Activated CD8-positive, alpha-beta memory T cell treated with anti-CD3 and anti-CD28 coated beads, Interleukin-2, amount 50 U/mL, for 1 hour (primary cell): ENCODE results near the gene TMEM60.

Experiments used
- DNase-seq: peaks from one replicate; pipeline ENCODE4 v3.0.0-alpha.2; 2020; ENCODE audit errors: extremely low read depth

Gene TMEM60

GRCh38 chr7:77771901-77772300, 26.3 kb downstream of the TMEM60 start:
- no peak for DNase-seq

GRCh38 chr7:77770316-77770715, 27.9 kb downstream of the TMEM60 start:
- DNase-seq: no peak

GRCh38 chr7:77766801-77767605, 31.2 kb downstream of the TMEM60 start:
- no peak for DNase-seq

GRCh38 chr7:77765906-77766800, 32.1 kb downstream of the TMEM60 start:
- no peak for DNase-seq

GRCh38 chr7:77765481-77765880, 32.8 kb downstream of the TMEM60 start:
- DNase-seq: no peak

- DNase-seq: no peak
These were observed 37.3 kb downstream of the TMEM60 start for GRCh38 chr7:77760809-77761453.

- peak; percentile 51 for DNase-seq
These were observed 38.8 kb downstream of the TMEM60 start for GRCh38 chr7:77759294-77759889.

- no peak for DNase-seq
These were observed 40.6 kb downstream of the TMEM60 start for GRCh38 chr7:77757589-77757988.

- no peak for DNase-seq
These were observed 45.1 kb downstream of the TMEM60 start for GRCh38 chr7:77753173-77753572.

GRCh38 chr7:77752016-77752415, 46.2 kb downstream of the TMEM60 start:
- DNase-seq: no peak

- no peak for DNase-seq
These were observed 50.5 kb downstream of the TMEM60 start for GRCh38 chr7:77747718-77748117.

- no peak for DNase-seq
These were observed 51.1 kb downstream of the TMEM60 start for GRCh38 chr7:77747178-77747577.

GRCh38 chr7:77746824-77747165, 51.4 kb downstream of the TMEM60 start:
- no peak for DNase-seq

GRCh38 chr7:77746164-77746823, 51.9 kb downstream of the TMEM60 start:
- no peak for DNase-seq

GRCh38 chr7:77745746-77746145, 52.5 kb downstream of the TMEM60 start:
- DNase-seq: no peak
